Thymus (tissue), 11 donors: ENCODE data around the gene TM2D1. TPM values are rescaled to one million over a fixed set of nuclear protein-coding genes. Genes with fewer than 3 reads are reported as not detected.

Experiments
- DNase-seq, 9 donors: peaks; one replicate each; pipeline ENCODE4 v3.0.0-alpha.2; 2013; ENCODE audit warnings: low spot score in 9 of 9, low read depth in 6 of 9, missing footprints in 1 of 9
- H3K27ac ChIP-seq, 2 donors: one replicate each; pipeline ENCODE4 v1.5.1; 2013; ENCODE audit warnings: control low read depth in 1 of 2, low read depth in 1 of 2, low read length in 1 of 2, mild to moderate bottlenecking in 1 of 2, moderate library complexity in 1 of 2
- H3K27me3 ChIP-seq, 2 donors: one replicate each; pipeline ENCODE4 v1.5.1; 2013; ENCODE audit warnings: low read length in 1 of 2; ENCODE audit not compliant: control insufficient read depth in 2 of 2, insufficient read depth in 1 of 2
- H3K36me3 ChIP-seq, 2 donors: one replicate each; pipeline ENCODE4 v1.5.1; 2013; ENCODE audit warnings: low read length in 1 of 2, mild to moderate bottlenecking in 1 of 2, moderate library complexity in 1 of 2; ENCODE audit not compliant: control insufficient read depth in 2 of 2, insufficient read depth in 2 of 2
- H3K4me1 ChIP-seq, 2 donors: one replicate each; pipeline ENCODE4 v1.5.1; 2013; ENCODE audit warnings: low read length in 2 of 2; ENCODE audit not compliant: control insufficient read depth in 2 of 2, insufficient read depth in 2 of 2
- H3K4me3 ChIP-seq, 2 donors: one replicate each; pipeline ENCODE4 v1.5.1; 2013; ENCODE audit warnings: low read length in 2 of 2, control low read depth in 1 of 2, mild to moderate bottlenecking in 1 of 2
- H3K9me3 ChIP-seq, 2 donors: one replicate each; pipeline ENCODE4 v1.5.1; 2013; ENCODE audit warnings: low read length in 1 of 2, mild to moderate bottlenecking in 1 of 2; ENCODE audit not compliant: control insufficient read depth in 2 of 2, insufficient read depth in 1 of 2
- WGBS: extraction: QIAGEN DNeasy Blood & Tissue Kit; methylation state at CpG from one replicate; pipeline ENCODE4 v1.1.7; 2013; 5-methylcytosine and 5-hydroxymethylcytosine counted together
- polyA plus RNA-seq: library from polyadenylated mRNA; stranded (reverse); fragments of 200-250 nt; gene quantifications from one replicate; pipeline ENCODE4 v1.2.3, GENCODE V29; 2013
- total RNA-seq: library from RNA; stranded (reverse); fragments of 120-200 nt; gene quantifications from one replicate; pipeline ENCODE4 v1.2.4, GENCODE V29; 2013
- donor health status: healthy.

Gene TM2D1
- total and polyA plus RNA-seq, 2 donors, result 33.6 to 46.0 TPM

DNA sequence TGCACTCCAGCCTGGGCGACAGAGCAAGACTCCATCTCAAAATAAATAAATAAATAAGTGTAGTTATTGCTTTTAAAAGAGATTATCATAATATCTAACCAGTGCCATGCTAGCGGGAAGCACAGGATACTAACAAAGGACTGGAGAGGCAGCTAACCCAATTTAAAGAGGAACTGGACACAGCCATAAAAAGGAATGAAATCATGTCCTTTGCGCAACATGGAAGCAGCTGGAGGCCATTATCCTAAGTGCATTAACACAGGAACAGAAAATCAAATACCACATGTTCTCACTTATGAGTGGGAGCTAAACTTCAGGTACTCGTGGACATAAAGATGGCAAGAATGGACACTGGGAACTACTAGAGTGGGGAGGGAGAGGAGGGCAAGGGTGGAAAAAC, 54.9 kb downstream of the TM2D1 start:
- H3K36me3 ChIP-seq, result no peaks in the 10 kb centered on the region
- no peak overlapping the region for H3K27ac ChIP-seq
- WGBS, result 97% methylated on average over 4 of the region's 4 CpGs
- H3K4me1 ChIP-seq, result no peaks in the 10 kb centered on the region
- no peaks in the 10 kb centered on the region for H3K27me3 ChIP-seq
- no peak overlapping the region for H3K4me3 ChIP-seq
- DNase-seq, result no peak
- H3K9me3 ChIP-seq, result no peaks in the 10 kb centered on the region

GRCh38 chr1:61659061-61659460, 65.9 kb downstream of the TM2D1 start:
- no peaks in the 10 kb centered on the region for H3K9me3 ChIP-seq
- WGBS, result 92% methylated on average over 2 of the region's 2 CpGs
- no peaks in the 10 kb centered on the region for H3K4me1 ChIP-seq
- DNase-seq, result no peak
- no peaks in the 10 kb centered on the region for H3K36me3 ChIP-seq
- no peak overlapping the region for H3K4me3 ChIP-seq
- H3K27me3 ChIP-seq, result no peaks in the 10 kb centered on the region
- H3K27ac ChIP-seq, result no peak overlapping the region

GRCh38 chr1:61655453-61655852, 69.5 kb downstream of the TM2D1 start:
- WGBS, result 97% methylated on average over 3 of the region's 3 CpGs
- Histone ChIP-seq H3K27ac (no peak overlapping the region), H3K27me3 (no peaks in the 10 kb centered on the region), H3K36me3 (no peaks in the 10 kb centered on the region), H3K4me3 (no peak overlapping the region), H3K4me1 (no peaks in the 10 kb centered on the region), H3K9me3 (no peaks in the 10 kb centered on the region)
- DNase-seq, result no peak

DNA sequence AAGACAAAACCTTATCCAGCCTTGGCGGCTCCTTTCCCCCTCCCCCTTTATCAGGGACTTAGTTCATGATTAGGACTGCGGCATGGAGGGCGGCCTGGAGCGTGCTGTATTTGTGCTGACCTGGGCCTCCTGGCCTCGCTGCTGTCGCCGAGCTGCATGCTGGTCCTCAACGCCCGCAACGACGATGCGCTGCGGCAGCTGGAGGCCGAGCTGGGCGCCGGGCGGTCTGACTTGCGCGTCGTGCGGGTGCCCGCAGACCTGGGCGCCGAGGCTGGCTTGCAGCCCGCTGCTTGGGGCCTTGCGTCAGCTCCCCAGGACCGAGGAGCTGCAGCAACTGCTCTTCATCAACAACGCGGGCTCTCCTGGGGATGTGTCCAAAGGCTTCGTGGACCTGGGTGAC, 70.9 kb downstream of the TM2D1 start:
- H3K9me3 ChIP-seq, result no peaks in the 10 kb centered on the region
- H3K4me1 ChIP-seq, result no peaks in the 10 kb centered on the region
- WGBS, result 95% methylated on average over 30 of the region's 30 CpGs
- DNase-seq, result no peak
- H3K36me3 ChIP-seq, result no peaks in the 10 kb centered on the region
- H3K4me3 ChIP-seq, result no peak overlapping the region
- H3K27ac ChIP-seq, result no peak overlapping the region
- no peaks in the 10 kb centered on the region for H3K27me3 ChIP-seq

DNA sequence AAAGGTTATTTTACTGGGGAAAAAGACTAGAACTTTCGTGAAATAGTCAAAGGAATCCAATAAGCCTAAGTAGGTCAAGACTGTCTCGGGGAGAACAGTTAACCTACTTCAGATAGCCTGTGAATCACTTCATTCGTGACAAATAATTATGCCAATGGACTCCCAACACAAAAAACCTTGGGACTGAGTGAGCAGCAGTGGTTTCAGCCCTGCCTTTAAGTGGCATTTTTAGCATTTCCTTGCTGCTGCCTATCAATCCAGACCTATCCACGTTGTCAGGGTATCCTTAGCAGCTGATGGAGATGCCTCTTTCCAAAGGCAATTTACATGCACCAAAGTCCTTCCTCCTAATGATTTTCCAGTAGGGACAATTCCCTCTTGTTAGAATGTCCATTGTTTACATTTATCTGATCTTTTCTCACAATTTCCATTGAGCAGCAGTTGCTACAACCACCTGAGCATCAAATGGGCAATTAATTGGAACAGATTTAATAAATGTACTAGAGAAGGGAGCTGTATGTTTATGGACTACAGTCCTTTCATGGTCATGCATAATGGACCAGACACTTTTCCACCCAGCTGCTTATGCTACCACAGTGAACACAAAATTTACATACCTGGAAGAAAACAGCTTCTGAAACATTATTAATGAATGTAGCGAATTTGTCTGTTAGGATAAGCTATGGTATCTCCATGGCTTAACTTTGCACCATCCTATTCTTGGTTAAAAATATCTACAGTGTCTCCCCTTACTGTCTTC, 75.8 kb downstream of the TM2D1 start:
- Histone ChIP-seq H3K4me3 (no peak overlapping the region), H3K4me1 (no peaks in the 10 kb centered on the region), H3K27me3 (no peaks in the 10 kb centered on the region), H3K9me3 (no peaks in the 10 kb centered on the region), H3K27ac (no peak overlapping the region), H3K36me3 (no peaks in the 10 kb centered on the region)
- WGBS, result 96% methylated on average over 5 of the region's 5 CpGs
- DNase-seq, result no peak

GRCh38 chr1:61647142-61647541, 77.8 kb downstream of the TM2D1 start:
- DNase-seq, result no peak
- WGBS, result 97% methylated on average over 2 of the region's 2 CpGs
- H3K4me1 ChIP-seq, result no peaks in the 10 kb centered on the region
- no peaks in the 10 kb centered on the region for H3K36me3 ChIP-seq
- no peaks in the 10 kb centered on the region for H3K27me3 ChIP-seq
- no peaks in the 10 kb centered on the region for H3K9me3 ChIP-seq
- H3K4me3 ChIP-seq, result no peak overlapping the region
- H3K27ac ChIP-seq, result no peak overlapping the region

DNA sequence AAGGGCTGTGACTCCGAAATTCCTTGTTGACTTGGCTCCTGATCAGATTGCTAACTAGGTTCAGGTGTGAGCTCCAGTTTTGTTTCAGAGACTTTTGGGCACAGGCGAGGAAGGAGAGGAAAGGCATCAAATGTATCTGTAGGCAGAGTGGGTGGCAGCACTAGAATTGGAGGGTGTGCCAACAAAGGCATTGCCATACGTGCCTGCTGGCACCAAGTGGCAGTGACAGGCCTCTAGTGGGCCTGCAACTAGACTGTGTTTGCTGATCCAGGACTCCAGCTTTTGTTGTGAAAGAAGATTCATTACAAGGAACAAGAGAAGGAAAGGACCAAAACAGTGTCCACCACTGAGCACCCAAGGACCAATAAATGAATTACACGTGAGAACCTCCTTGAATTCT, 79.5 kb downstream of the TM2D1 start:
- WGBS, result 95% methylated on average over 4 of the region's 4 CpGs
- no peaks in the 10 kb centered on the region for H3K36me3 ChIP-seq

DNA sequence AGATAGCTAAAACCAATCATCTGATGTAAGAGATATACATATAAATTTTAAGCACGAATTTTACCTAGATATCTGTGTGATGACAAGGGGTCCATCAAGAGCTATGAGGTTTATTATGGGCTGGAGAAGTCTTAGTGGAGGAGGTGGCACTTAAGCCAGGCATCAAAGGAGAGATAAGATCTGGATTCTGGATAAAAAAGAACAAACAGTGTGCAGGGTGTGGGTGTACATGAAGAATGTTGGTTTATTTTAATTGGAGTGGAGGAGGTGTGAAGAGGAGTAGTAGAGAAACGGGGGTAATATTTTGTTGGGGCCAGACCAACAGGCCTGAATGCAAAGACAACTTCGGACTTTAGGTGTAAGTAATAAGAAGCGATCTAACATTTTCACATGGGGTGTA, 80.6 kb downstream of the TM2D1 start:
- H3K9me3 ChIP-seq, result no peaks in the 10 kb centered on the region
- DNase-seq, result no peak
- H3K36me3 ChIP-seq, result no peaks in the 10 kb centered on the region
- no peak overlapping the region for H3K4me3 ChIP-seq
- 95% methylated on average over 4 of the region's 4 CpGs for WGBS
- H3K27ac ChIP-seq, result no peak overlapping the region
- H3K27me3 ChIP-seq, result peaks cover 0 to 2% of the 10 kb centered on the region in 2 donors
- H3K4me1 ChIP-seq, result peaks cover 3 to 9% of the 10 kb centered on the region in 2 donors

More for the DNA sequence above, 79.5 kb downstream of the TM2D1 start:
- Histone ChIP-seq H3K4me1 (peaks cover 3 to 9% of the 10 kb centered on the region in 2 donors), H3K27ac (no peak overlapping the region), H3K9me3 (no peaks in the 10 kb centered on the region), H3K4me3 (no peak overlapping the region), H3K27me3 (peaks cover 0 to 2% of the 10 kb centered on the region in 2 donors)
- DNase-seq, result no peak

DNA sequence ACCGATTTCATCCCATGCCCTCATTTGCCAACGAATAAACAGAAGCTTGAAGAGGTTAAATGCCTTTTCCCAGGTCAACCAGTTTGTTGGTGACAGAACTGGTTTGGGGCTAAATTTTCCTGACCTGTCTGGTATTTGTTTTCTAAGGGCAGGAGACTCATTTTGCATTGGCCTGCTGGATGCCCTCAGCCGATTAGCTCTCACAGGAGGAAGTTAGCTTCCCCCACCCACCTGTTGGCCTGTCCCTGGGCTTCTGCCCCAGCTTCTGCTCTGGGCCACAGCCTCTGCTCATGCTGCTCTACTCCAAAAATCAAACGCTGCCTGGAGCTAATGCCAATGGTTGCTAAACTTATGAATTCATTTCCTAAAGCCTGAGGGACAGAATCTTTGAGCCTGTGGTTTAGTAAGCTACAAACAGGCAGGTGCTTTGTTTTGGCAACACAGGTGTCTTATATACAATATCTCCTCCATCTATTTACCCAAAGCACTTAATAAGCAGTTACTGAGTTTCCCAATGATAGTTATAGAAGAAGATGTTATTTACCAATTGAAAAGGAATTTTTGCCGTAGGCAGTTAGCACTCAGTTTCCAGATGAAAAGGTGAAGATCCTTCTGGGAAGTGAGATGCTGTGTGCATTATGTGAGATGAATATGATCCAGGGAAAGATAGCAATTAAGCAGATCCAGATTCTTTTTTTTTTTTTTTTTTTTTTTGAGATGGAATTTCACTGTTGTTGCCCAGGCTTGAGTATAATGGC, 82.3 kb downstream of the TM2D1 start:
- H3K27ac ChIP-seq, result no peak overlapping the region
- H3K4me3 ChIP-seq, result no peak overlapping the region
- WGBS, result 62% methylated on average over 5 of the region's 5 CpGs
- no peak for DNase-seq
- H3K9me3 ChIP-seq, result no peaks in the 10 kb centered on the region
- peaks cover 0 to 2% of the 10 kb centered on the region in 2 donors for H3K27me3 ChIP-seq
- H3K4me1 ChIP-seq, result peaks cover 3 to 9% of the 10 kb centered on the region in 2 donors
- H3K36me3 ChIP-seq, result no peaks in the 10 kb centered on the region
